Kidney glomerular epithelial cell (primary cell): ENCODE results near the gene KCMF1.
A peak's percentile ranks its signal among the peaks of the same experiment; 100 is the strongest.
"Not testable (repeated sequence)": the region's sequence is repeated elsewhere in the genome, so short reads cannot be mapped to it uniquely, and the experiment has no call there.

Experiments
- DNase-seq: peaks from one replicate; lab custom pipeline; 2025; lab: John Stamatoyannopoulos, UW

Gene KCMF1

DNA sequence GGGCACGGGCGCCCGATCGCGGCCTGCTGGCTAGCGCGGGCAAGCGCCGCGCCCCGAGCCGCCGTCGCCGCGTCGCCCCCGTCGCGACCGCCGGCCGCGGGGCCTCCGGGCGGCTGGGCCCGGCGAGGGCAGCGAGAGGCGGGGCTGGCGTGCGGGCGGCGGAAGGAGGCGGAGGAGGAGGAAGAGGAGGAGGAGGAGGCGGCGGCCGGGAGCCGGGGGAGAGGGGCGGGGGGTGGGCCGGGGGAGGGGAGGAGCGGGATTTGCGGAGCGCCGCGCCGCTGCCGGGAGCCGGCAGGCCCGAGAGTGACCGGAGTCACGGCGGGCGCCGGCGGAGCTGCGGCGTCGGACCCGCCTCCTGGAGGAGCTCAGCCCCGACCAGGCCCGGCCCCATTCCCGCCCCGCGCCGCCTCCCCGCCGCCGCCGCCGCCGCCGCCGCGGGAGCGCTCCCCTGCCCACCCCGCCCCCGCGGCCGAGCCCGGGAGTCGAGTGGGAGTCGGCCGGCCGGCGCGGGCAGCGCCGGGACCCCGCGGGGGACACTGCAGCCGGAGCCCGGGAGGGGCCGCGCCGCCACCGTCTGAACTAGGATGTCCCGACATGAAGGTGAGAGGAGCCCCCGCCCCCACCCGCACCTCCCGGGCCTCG is at the start of gene KCMF1:
Gene KCMF1, plus strand, starts transcription at position 294 of the 642 bp plus-strand sequence. Its CDS starts 291 bp downstream, at position 585.
- DNase-seq: peak; percentile 44

GRCh38 chr2:84923009-84923408 is 48.0 kb upstream of the KCMF1 start:
- DNase-seq: no peak

DNA sequence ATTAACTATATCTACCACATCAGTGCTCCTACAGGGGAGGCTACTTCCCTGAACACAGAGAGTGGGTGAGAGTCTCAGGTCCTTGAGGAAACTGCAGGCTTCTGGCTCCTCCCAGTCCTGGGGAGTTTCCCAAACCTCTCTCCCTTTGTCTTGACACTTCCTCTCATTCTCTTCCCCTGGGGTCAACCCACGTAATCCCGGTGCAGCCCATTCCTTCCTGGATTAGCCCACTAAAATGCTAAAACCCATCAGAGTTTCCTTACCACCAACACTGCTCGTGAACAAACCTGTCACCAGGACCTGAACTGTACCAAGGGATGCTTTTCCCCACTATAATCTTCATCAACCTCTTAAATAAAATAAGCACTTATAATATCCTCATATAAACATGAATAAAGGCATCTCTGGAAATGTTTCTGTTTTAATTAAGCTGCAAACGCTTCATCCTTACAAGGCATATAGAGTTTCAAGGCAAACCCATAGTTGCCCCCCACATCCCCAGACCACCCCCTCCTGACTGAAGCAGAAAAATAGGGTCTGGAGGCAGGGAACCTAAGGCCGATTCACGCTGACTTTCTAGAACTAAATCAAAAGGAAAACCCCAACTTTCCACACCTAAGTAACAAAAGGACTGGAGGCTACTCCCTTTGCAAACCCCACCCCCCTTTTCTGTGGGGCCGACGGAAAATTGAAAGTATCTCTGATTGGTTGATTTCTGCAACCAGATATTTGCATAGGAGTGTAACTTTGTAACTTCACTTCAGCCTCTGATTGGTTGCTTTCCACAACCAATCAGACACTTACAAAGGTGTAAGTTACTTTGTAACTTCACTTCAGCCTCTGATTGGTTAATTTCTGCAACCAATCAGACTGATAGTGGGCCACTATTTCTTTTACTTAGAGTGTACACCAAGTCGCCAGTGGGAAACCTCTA is 46.5 kb upstream of the KCMF1 start:
- no peak for DNase-seq

DNA sequence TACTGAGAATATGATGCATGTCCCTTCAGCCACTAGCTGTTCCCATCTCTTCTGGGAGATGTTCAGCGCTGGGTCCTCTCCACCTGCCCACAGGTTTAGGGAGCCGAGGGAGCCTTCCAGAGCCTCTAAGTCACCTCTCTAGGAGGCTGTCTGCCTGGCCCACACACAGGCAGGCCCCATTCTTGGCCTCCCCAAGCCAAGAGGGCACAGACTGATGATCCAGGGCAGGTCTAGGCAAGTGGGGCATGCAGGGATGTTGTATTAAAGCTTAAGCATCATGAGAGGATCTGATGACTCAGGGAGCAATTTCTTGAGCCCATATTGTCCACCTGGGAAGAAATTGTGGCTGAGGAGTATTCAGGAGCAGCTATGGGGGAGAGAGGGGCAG is 45.6 kb upstream of the KCMF1 start:
- DNase-seq: no peak

- peak; percentile 87 for DNase-seq
Measured at GRCh38 chr2:84925724-84926376, 45.1 kb upstream of the KCMF1 start.

DNA sequence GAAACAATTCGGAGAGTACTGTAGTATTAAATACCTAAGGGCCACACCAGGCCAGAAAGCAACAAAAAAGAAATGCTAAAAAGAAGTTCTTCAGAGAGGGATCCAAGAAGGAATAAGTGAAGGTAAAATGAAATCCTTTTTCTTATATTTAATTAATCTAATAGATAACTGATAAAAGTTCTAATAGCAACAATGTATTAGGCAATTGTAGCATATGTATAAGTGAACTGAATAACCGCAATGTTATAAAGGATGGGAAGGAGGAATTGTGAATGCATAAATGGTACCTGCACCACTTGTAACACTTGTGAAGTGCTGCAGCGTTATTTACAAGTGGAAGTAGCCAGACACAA is 43.7 kb upstream of the KCMF1 start:
- no peak for DNase-seq

DNA sequence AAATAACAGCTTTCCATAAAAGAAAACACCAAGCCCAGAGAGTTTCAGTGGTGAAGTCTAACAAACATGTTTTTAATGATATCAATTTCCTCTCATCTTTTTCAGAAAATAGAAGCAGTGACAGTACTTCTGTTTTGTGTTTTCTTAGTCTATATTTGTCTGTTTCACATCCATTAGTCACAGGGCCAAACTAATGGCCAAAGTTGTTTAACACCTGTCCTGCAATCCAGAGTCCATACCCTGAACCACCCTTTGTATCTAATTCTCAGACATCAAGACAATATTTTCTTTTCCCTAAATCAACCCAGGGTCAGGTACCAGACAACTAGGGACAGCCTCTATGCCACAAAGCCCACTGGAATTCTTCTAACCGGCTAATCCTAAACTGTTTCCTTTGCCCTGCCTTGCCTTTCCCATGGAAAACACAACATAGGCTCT is 39.6 kb upstream of the KCMF1 start:
- no peak for DNase-seq

DNA sequence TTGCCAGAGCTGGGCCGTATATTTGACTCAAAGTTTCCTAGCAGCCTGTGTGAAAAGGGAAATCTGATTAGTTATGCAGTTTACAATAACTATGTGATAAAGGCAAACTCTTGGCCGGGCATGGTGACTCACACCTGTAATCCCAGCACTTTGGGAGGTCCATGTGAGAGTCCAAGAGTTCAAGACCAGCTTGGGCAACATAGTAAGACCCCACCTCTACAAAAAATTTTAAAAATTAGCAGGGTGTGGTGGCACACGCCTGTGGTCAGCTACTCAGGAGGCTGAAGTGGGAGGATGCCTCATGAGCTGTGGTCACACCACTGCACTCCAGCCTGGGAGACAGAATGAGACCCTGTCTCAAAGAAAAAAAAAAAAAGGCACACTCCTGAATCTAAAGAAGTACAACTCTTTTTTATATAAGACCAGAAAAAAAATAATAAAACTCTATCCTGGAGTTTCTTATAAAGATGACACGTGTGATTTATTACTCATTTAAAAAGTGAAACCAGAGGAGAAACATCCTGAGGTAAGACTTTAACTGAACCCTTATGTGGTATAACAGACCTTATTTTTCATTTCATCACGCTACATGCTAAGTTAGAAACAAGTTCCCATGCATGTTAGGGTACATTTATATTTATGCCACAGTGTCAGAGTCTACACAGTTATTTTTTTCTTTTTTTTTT is 32.6 kb upstream of the KCMF1 start:
- no peak for DNase-seq

DNA sequence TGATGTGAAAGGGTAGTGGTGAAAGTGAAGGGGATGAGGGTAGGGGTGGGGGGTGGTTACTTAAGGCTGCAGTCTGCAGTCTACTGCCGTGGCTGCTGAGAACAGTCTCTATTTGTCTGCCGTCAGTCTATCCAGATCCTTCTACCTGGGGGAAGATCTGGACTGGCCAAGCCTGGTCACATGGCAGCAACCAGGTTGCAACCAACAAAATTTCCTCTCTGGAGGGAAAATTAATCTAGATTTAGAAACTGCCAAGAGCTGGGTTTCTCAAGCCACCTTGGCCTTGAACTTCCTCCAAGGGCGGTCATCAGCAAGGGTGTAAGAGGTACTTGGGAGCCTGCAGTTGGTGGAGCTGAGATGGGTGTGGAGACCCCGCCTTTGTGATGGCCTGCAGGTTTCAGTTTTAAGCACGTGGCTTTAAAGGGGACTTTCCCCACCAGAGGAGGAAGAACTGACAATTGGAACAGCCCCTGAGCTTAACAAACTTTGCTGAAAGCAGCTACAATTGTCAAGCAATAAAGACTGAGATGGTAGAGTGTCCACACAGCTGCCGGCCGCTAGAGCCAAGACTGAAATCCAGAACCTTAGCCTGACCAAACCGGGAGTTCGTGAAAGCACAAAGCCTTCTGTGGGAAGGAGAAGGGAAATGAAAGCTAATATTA is 31.4 kb upstream of the KCMF1 start:
- no peak for DNase-seq

DNA sequence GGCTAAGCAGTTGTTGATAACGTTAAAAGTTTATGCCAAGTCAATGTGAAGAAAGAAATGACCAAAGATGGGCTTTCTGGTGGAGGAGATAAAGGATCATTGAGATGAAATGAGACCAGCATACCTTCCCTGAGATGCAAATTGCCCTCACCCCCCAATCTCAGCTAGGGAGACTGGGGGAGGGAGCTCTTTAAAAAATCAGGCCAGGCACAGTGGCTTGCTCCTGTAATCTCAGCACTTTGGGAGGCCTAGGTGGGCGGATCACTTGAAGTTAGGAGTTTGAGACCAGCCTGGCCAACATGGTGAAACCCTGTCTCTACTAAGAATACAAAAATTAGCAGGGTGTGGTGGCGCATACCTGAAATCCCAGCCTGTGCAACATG is 30.9 kb upstream of the KCMF1 start:
- DNase-seq: no peak

- no peak for DNase-seq
Measured at GRCh38 chr2:84940831-84941412, 30.0 kb upstream of the KCMF1 start.

GRCh38 chr2:84942166-84942565 is 28.8 kb upstream of the KCMF1 start:
- no peak for DNase-seq

- no peak for DNase-seq
Measured at GRCh38 chr2:84942964-84943421, 28.0 kb upstream of the KCMF1 start.

DNA sequence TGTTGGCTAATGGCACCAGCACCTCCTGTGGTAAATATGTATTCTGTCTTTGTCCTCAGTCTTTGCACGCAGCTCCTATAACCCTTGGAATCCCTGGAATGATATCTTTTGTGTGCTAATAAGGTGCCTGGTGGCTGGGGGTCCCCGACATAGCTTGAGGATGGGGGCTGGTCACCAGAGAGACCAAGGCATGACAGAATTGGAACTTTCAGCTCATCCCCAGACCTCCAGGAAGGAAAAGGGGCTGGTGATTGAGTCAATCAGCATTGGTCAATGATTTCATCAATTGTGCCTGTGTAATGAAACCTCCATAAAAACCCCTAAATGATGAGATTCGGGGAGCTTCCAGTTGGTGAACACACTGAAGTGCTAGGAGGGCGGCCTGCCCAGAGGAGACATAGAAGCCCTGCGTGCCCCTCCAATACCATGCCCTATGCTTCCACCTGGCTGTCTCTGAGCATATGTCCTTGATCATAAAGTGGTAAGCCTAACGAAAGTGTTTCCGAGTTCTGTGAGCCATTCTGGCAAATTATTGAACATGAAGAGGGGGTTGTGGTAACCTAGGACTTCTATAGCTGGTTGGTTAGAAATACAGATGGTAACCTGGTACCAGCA is 26.6 kb upstream of the KCMF1 start:
- no peak for DNase-seq

- not testable (repeated sequence) for DNase-seq
Measured at GRCh38 chr2:84945838-84946203, 25.1 kb upstream of the KCMF1 start.

- peak; percentile 95 for DNase-seq
Measured at GRCh38 chr2:84946204-84947009, 24.6 kb upstream of the KCMF1 start.

GRCh38 chr2:84947010-84947593 is 23.9 kb upstream of the KCMF1 start:
- no peak for DNase-seq

- no peak for DNase-seq
Measured at GRCh38 chr2:84953535-84953934, 17.4 kb upstream of the KCMF1 start.

- no peak for DNase-seq
Measured at GRCh38 chr2:84954329-84954728, 16.6 kb upstream of the KCMF1 start.
